ENCODE results near the gene SLC39A5. TPM values are rescaled to one million over a fixed set of nuclear protein-coding genes. Genes with fewer than 3 reads are reported as not detected.

Gene SLC39A5
- total RNA-seq, 2 donors from 2014 or later: 158 to 163 TPM

DNA sequence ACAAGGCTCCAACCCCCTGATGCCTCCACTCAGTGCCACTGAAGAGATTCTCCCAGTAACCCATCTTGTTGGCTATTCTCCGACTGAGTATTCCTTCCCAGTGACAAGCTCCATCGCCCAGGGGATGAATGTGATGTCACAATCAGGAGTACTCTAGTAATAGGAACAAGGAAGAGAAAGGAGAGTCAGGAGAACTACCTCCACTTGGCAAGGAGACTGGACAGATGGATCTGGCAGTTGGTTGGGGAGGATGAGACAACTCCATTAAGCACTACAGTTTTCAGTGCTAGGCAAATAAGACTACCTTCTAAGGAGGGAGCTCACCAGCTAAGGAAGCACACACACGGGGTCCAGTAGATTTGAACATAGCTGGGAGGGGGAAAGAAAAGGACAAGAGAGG, 13.4 kb upstream of the SLC39A5 start:
- Histone ChIP-seq H3K36me3 (peaks cover 12% of the 10 kb centered on the region), H3K4me3 (no peak overlapping the region), H3K27me3 (no peaks in the 10 kb centered on the region), H3K9me3 (no peaks in the 10 kb centered on the region), H3K27ac (no peak overlapping the region), H3K4me1 (peaks cover 6% of the 10 kb centered on the region), H3K9ac (ENCODE audit: low read depth in 2 of 2, low read length in 2 of 2) (no peak overlapping the region)
- no peak for DNase-seq
- TF ChIP-seq, protein P1, sequence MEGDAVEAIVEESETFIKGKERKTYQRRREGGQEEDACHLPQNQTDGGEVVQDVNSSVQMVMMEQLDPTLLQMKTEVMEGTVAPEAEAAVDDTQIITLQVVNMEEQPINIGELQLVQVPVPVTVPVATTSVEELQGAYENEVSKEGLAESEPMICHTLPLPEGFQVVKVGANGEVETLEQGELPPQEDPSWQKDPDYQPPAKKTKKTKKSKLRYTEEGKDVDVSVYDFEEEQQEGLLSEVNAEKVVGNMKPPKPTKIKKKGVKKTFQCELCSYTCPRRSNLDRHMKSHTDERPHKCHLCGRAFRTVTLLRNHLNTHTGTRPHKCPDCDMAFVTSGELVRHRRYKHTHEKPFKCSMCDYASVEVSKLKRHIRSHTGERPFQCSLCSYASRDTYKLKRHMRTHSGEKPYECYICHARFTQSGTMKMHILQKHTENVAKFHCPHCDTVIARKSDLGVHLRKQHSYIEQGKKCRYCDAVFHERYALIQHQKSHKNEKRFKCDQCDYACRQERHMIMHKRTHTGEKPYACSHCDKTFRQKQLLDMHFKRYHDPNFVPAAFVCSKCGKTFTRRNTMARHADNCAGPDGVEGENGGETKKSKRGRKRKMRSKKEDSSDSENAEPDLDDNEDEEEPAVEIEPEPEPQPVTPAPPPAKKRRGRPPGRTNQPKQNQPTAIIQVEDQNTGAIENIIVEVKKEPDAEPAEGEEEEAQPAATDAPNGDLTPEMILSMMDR (IDR thresholded peaks at IDR 0.05): no peak
- intact Hi-C loops (cut with DNase I): no loop called here

DNA sequence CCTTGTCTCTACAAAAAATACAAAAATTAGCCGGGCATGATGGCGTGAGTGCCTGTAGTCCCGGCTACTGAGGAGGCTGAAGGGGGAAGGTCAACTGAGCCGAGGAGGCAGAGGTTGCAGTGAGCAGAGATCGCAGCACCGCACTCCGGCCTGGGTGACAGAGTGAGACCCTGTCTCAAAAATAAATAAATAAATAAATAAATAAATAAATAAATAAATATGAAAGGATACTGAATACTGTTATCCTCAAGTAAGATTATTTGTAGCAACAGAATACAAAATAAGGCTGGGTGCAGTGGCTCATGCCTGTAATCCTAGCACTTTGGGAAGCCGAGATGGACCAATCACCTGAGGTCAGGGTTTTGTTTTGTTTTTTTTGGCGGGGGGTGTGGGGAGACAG, 10.0 kb upstream of the SLC39A5 start:
- no peak overlapping the region for H3K9ac ChIP-seq (ENCODE audit: low read depth in 2 of 2, low read length in 2 of 2)
- H3K27ac ChIP-seq: no peak overlapping the region
- H3K36me3 ChIP-seq: peaks cover 4% of the 10 kb centered on the region
- intact Hi-C loops (cut with DNase I): loop anchor here (5.0 kb wide), 1 partner anchor 37 kb away; the partner anchor contains the start of gene ANKRD52
- no peak overlapping the region for H3K4me3 ChIP-seq
- DNase-seq: no peak
- TF ChIP-seq, protein P1 (IDR thresholded peaks at IDR 0.05): no peak
- no peaks in the 10 kb centered on the region for H3K27me3 ChIP-seq
- H3K4me1 ChIP-seq: peaks cover 17% of the 10 kb centered on the region
- no peaks in the 10 kb centered on the region for H3K9me3 ChIP-seq

DNA sequence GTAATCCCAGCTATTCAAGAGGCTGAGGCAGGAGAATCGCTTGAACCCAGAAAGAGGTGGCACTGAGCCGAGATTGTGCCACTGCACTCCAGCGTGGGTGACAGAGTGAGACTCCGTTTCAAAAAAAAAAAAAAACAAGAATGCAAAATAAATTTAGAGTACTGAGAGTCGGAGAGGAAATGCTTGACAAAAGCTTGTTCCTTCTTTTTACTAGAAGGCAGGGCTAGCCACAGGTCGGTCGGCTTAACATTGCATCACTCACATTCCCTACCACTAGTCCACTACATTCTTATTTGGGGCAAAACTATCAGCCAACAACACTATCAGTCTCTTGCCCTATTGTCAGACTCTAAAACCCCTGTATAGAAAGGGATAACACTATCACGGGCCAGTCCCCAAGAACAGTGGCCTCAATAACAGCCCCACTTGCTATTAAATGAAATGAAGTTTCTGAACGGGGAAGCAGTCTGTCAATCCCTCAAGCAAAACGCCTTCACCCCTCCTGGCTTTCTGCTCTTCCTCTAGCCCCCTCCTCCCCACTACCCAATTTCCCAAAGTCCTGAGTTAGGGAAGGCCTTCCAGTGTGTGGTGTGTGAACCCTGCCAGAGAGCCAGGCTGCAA, 9.1 kb upstream of the SLC39A5 start:
- Histone ChIP-seq H3K9me3 (no peaks in the 10 kb centered on the region), H3K4me1 (peaks cover 20% of the 10 kb centered on the region), H3K9ac (ENCODE audit: low read depth in 2 of 2, low read length in 2 of 2) (peak overlapping the region; percentile 90 to 93), H3K4me3 (peak overlapping the region; percentile 60), H3K27ac (peak overlapping the region; percentile 92), H3K36me3 (no peaks in the 10 kb centered on the region), H3K27me3 (no peaks in the 10 kb centered on the region)
- DNase-seq: no peak
- TF ChIP-seq, protein P1 (IDR thresholded peaks at IDR 0.05): no peak
- intact Hi-C loops (cut with DNase I): loop anchor here (5.0 kb wide), 1 partner anchor 37 kb away; the partner anchor contains the start of gene ANKRD52

DNA sequence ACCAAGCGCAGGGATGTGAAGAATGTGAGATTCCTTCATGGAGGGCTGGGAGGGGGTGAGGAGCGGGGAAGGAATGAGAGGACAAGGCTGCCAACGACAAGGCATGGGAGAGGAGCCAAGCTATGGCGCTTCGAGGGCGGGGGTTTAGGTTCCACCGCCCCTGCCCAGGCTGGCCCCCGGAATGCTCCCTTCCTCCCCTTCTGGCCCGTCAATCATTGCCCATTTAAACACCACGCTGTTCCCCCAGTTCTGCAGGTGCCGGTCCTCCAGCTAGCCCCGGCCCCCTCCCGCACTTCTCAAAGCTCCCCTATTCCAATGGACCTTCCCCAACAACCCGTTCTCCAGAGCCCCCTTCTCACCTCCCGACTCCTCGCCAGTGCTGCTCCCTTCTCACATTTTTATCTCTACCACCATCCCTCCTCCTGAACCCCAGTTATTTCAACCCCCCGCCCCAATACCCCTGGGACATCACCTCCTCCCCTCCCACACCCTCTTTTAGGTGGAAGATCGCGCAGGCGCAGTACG, 8.6 kb upstream of the SLC39A5 start:
- Histone ChIP-seq H3K9ac (ENCODE audit: low read depth in 2 of 2, low read length in 2 of 2) (peak overlapping the region; percentile 90 to 93), H3K27me3 (no peaks in the 10 kb centered on the region), H3K27ac (peak overlapping the region; percentile 92), H3K4me3 (peak overlapping the region; percentile 60), H3K36me3 (no peaks in the 10 kb centered on the region), H3K4me1 (peaks cover 20% of the 10 kb centered on the region), H3K9me3 (no peaks in the 10 kb centered on the region)
- intact Hi-C loops (cut with DNase I): loop anchor here (5.0 kb wide), 1 partner anchor 36 kb away; the partner anchor contains the start of gene ANKRD52
- TF ChIP-seq, protein P1 (IDR thresholded peaks at IDR 0.05): no peak
- DNase-seq: peak; percentile 53

DNA sequence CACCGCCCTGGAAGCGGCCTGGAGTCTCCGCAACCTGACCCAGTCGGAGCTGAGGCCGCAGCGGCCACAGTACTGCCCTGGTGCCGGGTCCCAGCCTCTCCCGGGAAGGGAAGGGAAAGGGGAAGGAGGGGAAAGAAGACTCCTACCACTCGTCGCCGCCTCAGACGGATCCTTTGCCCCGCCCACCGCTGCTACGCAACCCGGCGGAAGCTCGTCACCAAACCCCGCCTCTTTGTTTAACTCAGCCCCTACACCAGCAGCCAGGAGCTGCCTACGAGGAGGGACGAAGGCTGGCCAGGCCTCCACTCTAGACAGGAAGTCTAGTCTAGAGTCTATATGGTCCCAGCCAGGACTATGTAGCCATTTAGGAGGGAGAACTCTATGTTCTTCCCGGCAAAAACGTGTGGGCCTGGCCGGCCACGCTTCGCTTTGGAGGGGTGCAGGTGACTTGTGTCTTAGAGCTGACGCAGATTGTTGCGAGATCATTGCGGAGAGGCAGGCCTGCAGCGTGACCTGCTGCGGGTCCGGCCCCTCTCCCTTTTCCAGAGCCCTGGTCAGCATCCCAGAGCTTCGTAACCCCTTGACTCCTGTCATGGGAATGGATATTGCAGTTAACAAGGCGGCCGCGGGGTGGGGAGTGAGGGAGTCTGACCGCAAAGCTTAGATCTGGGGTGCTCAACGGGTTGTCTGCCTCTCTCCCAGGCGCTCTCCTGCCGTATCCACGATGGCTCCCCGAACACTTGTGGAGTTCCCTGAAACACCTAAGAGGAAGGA, 7.9 kb upstream of the SLC39A5 start, which contains the start of gene RNF41:
Gene RNF41 (minus strand): TSS at position 166 of the 774 bp plus-strand sequence. CDS start 7,875 bp downstream, outside the sequence.
- intact Hi-C loops (cut with DNase I): loop anchor here (5.0 kb wide), 1 partner anchor 35 kb away; the partner anchor contains the start of gene ANKRD52
- Histone ChIP-seq H3K4me3 (peak within 1 kb of the TSS; percentile 70), H3K4me1 (peaks cover 20% of the 10 kb centered on the region), H3K27ac (peak within 1 kb of the TSS; percentile 92), H3K9me3 (no peaks in the 10 kb centered on the region), H3K36me3 (no peaks in the 10 kb centered on the region), H3K27me3 (no peaks in the 10 kb centered on the region), H3K9ac (ENCODE audit: low read depth in 2 of 2, low read length in 2 of 2) (peak within 1 kb of the TSS; percentile 90 to 93)
- TF ChIP-seq, protein P1 (IDR thresholded peaks at IDR 0.05): no peak
- peak; percentile 99 for DNase-seq

All from colonic mucosa (tissue), 4 donors.